Mesodermal cell (in vitro differentiated cells): ENCODE data around the gene GRID2.
A peak's percentile ranks its signal among the peaks of the same experiment; 100 is the strongest.

Experiments used
- H3K27ac ChIP-seq: 2 replicates; pipeline ENCODE4 v1.7.0; 2013; ENCODE audit warnings: mild to moderate bottlenecking, low read depth, low read length, moderate library complexity; ENCODE audit not compliant: severe bottlenecking
- H3K36me3 ChIP-seq: 2 replicates; pipeline ENCODE4 v1.7.1; 2013; ENCODE audit warnings: mild to moderate bottlenecking, low read length, moderate library complexity; ENCODE audit not compliant: control insufficient read depth, insufficient read depth
- H3K4me1 ChIP-seq: one replicate; pipeline ENCODE4 v1.7.1; 2013; ENCODE audit warnings: mild to moderate bottlenecking, low read length; ENCODE audit not compliant: insufficient read depth, control insufficient read depth, poor library complexity, severe bottlenecking
- H3K4me3 ChIP-seq: 2 replicates; pipeline ENCODE4 v1.7.0; 2013; ENCODE audit warnings: low read length, control low read depth, mild to moderate bottlenecking; ENCODE audit not compliant: insufficient read depth, poor library complexity, severe bottlenecking; ENCODE audit errors: extremely low read depth
- H3K9me3 ChIP-seq: 2 replicates; pipeline ENCODE4 v1.7.1; 2013; ENCODE audit warnings: mild to moderate bottlenecking, low read length, moderate library complexity; ENCODE audit not compliant: control insufficient read depth
- WGBS, 2 experiments: methylation state at CpG; one replicate each; pipeline ENCODE4 v1.1.5; 2013; ENCODE audit warnings: missing lambda C conversion rate in 2 of 2; ENCODE audit not compliant: insufficient coverage in 2 of 2; 5-methylcytosine and 5-hydroxymethylcytosine counted together

The GRID2 gene

GRCh38 chr4:92305148-92305877 lies 1.5 kb downstream of the GRID2 start:
- Histone ChIP-seq H3K9me3 (no peaks in the 10 kb centered on the region), H3K36me3 (no peaks in the 10 kb centered on the region), H3K4me1 (no peaks in the 10 kb centered on the region), H3K27ac (peak overlapping the region; percentile 23), H3K4me3 (peak overlapping the region; percentile 46)
- WGBS, 2 experiments: 0 to 1% methylated on average over 55 to 56 of the region's 68 CpGs

- Histone ChIP-seq H3K36me3 (no peaks in the 10 kb centered on the region), H3K4me1 (no peaks in the 10 kb centered on the region), H3K4me3 (peak overlapping the region; percentile 46), H3K27ac (no peak overlapping the region), H3K9me3 (no peaks in the 10 kb centered on the region)
- 0% methylated on average over 2 to 6 of the region's 15 CpGs for WGBS, 2 experiments
Measured at GRCh38 chr4:92305878-92306520, 2.2 kb downstream of the GRID2 start.

DNA sequence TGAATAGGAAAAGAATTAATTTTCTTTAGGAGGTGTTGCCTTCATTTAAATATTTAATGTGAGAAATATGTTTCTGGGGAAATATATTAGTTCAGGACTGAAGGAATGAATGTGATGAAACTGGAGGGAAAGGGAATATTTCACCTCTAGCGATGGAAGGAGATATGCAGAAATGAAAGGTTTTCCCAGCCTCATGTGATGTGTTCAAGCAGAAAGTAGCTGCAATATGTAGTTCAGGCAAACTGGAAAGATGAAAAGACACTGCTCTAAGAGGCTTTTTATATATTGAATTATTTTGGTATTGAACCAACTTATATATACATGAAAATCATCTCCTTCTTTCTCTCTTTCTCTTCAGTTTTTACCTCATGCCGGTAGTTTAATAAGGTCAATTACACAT lies 3.4 kb downstream of the GRID2 start:
- no peaks in the 10 kb centered on the region for H3K9me3 ChIP-seq
- no peaks in the 10 kb centered on the region for H3K36me3 ChIP-seq
- no peak overlapping the region for H3K4me3 ChIP-seq
- no peak overlapping the region for H3K27ac ChIP-seq
- WGBS, 2 experiments: 71 to 78% methylated on average over 1 of the region's 2 CpGs
- H3K4me1 ChIP-seq: no peaks in the 10 kb centered on the region

DNA sequence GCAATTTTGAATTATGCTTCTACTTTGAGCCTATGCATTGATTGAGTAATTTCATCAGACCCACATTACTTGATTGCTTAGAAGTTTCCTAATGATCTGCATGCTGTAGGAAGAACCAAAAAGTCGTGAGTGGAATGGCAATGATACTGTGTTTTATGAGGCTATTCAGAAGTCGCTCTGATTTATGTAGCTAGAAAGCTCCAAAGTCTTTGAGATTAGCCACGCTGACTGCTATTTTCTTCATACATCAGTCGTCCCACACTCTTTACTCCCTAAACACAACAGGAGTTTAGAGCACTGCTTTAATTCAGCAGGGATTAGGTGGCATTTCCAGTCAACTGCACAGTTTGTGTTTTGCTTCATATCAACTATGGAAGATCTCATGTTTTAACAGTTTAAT lies 4.1 kb downstream of the GRID2 start:
- Histone ChIP-seq H3K4me3 (no peak overlapping the region), H3K27ac (no peak overlapping the region), H3K36me3 (no peaks in the 10 kb centered on the region), H3K4me1 (no peaks in the 10 kb centered on the region), H3K9me3 (no peaks in the 10 kb centered on the region)
- 58 to 62% methylated on average over 2 to 4 of the region's 4 CpGs for WGBS, 2 experiments

- Histone ChIP-seq H3K4me3 (no peak overlapping the region), H3K4me1 (no peaks in the 10 kb centered on the region), H3K36me3 (no peaks in the 10 kb centered on the region), H3K27ac (no peak overlapping the region), H3K9me3 (no peaks in the 10 kb centered on the region)
- WGBS, 2 experiments: no CpG with 5 or more reads among the region's 1 CpG
Measured at GRCh38 chr4:92317047-92317446, 13.3 kb downstream of the GRID2 start.

DNA sequence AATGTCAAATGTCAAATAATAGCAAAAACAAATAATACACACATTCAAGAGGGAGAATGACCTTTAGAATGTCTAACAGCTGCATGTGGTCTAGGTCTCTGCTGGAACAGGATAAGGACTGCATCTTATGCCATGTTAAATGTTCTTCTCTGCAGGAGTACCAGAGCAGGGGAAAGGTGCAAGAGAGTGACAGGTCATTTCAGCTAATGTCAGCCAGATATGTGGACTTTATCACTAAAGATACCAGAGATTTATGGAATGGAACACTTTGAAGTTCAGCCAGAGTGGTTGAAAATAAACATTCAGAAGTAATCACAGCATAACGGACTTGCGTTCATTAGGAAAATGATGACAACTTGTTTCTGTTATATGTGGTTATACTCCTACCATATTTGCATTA lies 24.3 kb downstream of the GRID2 start:
- Histone ChIP-seq H3K27ac (no peak overlapping the region), H3K4me3 (no peak overlapping the region), H3K36me3 (no peaks in the 10 kb centered on the region), H3K9me3 (no peaks in the 10 kb centered on the region), H3K4me1 (no peaks in the 10 kb centered on the region)
- no CpG with 5 or more reads among the region's 2 CpGs for WGBS, 2 experiments

- Histone ChIP-seq H3K9me3 (no peaks in the 10 kb centered on the region), H3K36me3 (no peaks in the 10 kb centered on the region), H3K27ac (no peak overlapping the region), H3K4me3 (no peak overlapping the region), H3K4me1 (no peaks in the 10 kb centered on the region)
- WGBS, 2 experiments: 80 to 91% methylated on average over 1 to 2 of the region's 2 CpGs
Measured at GRCh38 chr4:92333016-92333415, 29.2 kb downstream of the GRID2 start.

DNA sequence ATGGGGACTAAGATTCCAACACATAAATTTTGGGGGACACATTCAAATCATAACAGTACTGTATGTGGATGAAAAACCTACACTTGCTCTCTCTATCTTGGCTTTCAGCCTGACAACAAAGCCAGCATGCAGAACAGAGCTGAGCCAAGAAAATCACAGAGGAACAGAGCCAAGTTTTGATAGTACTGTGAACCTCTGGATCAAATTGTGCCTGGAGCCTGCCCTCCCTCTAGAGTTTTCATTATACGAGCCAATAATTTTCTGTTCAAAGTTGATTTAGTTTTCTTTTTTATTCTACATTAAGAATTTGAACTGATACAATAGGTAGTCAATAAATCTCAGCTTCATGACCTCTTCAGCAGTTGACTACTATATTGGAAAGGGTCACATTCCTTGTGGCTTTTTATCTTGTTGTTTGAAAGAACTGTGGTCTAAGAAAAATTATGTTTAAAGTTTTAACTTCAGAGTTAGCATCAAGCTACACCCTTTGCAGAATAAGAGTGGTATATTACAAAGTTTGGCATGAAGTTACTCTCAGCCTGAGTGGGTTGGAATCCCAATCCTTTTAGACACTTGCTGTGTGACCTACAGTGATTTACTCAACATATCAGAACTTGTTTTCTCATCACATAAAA lies 31.1 kb downstream of the GRID2 start:
- Histone ChIP-seq H3K27ac (no peak overlapping the region), H3K9me3 (no peaks in the 10 kb centered on the region), H3K36me3 (no peaks in the 10 kb centered on the region), H3K4me3 (no peak overlapping the region), H3K4me1 (no peaks in the 10 kb centered on the region)
- WGBS, 2 experiments: no CpG with 5 or more reads among the region's 1 CpG

GRCh38 chr4:92339676-92340075 lies 35.9 kb downstream of the GRID2 start:
- H3K4me1 ChIP-seq: no peaks in the 10 kb centered on the region
- WGBS, 2 experiments: 79 to 87% methylated on average over 2 of the region's 4 CpGs
- no peak overlapping the region for H3K27ac ChIP-seq
- H3K36me3 ChIP-seq: no peaks in the 10 kb centered on the region
- no peak overlapping the region for H3K4me3 ChIP-seq
- H3K9me3 ChIP-seq: no peaks in the 10 kb centered on the region

DNA sequence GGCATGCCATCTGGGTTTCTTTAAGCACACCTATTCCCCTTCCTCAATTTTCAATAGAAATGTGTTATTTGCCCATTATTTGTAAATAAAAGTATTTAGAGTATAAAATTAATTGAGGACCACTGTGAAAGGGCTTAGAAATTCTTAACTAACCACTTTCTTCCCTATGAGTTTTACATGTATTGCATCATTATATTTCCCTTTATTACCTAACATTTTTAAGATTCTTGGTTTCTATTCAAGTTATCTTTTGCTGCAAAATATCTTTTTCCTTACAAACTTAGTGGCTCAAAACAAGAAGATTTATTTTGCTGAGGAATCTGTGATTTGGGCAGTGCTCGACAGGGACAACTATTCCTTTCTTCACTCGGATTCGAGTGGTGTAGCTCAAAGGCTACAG lies 40.5 kb downstream of the GRID2 start:
- no peak overlapping the region for H3K27ac ChIP-seq
- no peaks in the 10 kb centered on the region for H3K9me3 ChIP-seq
- H3K4me1 ChIP-seq: no peaks in the 10 kb centered on the region
- WGBS, 2 experiments: 79 to 100% methylated on average over 2 to 3 of the region's 3 CpGs
- no peaks in the 10 kb centered on the region for H3K36me3 ChIP-seq
- H3K4me3 ChIP-seq: no peak overlapping the region

- Histone ChIP-seq H3K4me1 (no peaks in the 10 kb centered on the region), H3K9me3 (no peaks in the 10 kb centered on the region), H3K4me3 (no peak overlapping the region), H3K27ac (no peak overlapping the region), H3K36me3 (no peaks in the 10 kb centered on the region)
- WGBS, 2 experiments: 43 to 100% methylated on average over 1 of the region's 3 CpGs
Measured at GRCh38 chr4:92346289-92346688, 42.5 kb downstream of the GRID2 start.
